Measurements from ENCODE around the gene TRIP12. TPM values are rescaled to one million over a fixed set of nuclear protein-coding genes. Genes with fewer than 3 reads are reported as not detected.
A peak's percentile ranks its signal among the peaks of the same experiment; 100 is the strongest.
"Not testable (repeated sequence)": the region's sequence is repeated elsewhere in the genome, so short reads cannot be mapped to it uniquely, and the experiment has no call there.

Gene TRIP12
- total RNA-seq (100 to 1,000 TPM in 4 of 5 donors, 10 to 100 TPM in 1; 91.2 to 342 (median 146) TPM), polyA plus RNA-seq (10 to 100 TPM; 13.4 to 20.3 (median 18.4) TPM)
- long read RNA-seq, donor 1, partial matches to known transcripts = 0 of 1 reads
- long read RNA-seq, donor 1, other reads (novel, unspliced or antisense) = 0 of 1 reads
- long read RNA-seq, donor 2 = 0 reads
- long read RNA-seq, donor 3, partial matches to known transcripts = 0 of 1 reads
- long read RNA-seq, donor 3, other reads (novel, unspliced or antisense) = 0 of 1 reads
- long read RNA-seq, donor 4 = 0 reads
- long read RNA-seq, donor 5, partial matches to known transcripts = 0 of 3 reads
- long read RNA-seq, donor 5, other reads (novel, unspliced or antisense) = 0 of 3 reads
- long read RNA-seq, donor 6 = 0 reads
- long read RNA-seq, donor 7 = 0 reads
- long read RNA-seq, donor 8 = 0 reads
- long read RNA-seq, donor 9, partial matches to known transcripts = 0 of 5 reads
- long read RNA-seq, donor 9, other reads (novel, unspliced or antisense) = 0 of 5 reads
- long read RNA-seq, donor 10 = 0 reads

GRCh38 chr2:229921892-229922448 lies at the start of gene TRIP12:
Gene TRIP12 (minus strand): TSS chr2:229922009. CDS start chr2:229880079, 41,930 bp downstream.
- H3K9me3 ChIP-seq = no peaks in the 10 kb centered on the region
- H3K27ac ChIP-seq = peak within 1 kb of the TSS; percentile 94 to 99 (median 99)
- peaks cover 6 to 49% (median 36%) of the 10 kb centered on the region in 4 donors for H3K4me1 ChIP-seq
- intact Hi-C loops (cut with DNase I; ENCODE audit: low total_unique reads) = loop anchor here (10.0 kb wide), 1 partner anchor 117 kb away; no protein-coding TSS in a partner anchor
- peak within 1 kb of the TSS; percentile 91 to 98 (median 94) for H3K4me3 ChIP-seq
- TF ChIP-seq POLR2A (IDR thresholded peaks at IDR 0.05) (no peak), POLR2AphosphoS5 (IDR thresholded peaks at IDR 0.05) (peak in 2 of 3 donors; percentile 64 to 78)
- H3K36me3 ChIP-seq = peaks cover 3 to 14% (median 7%) of the 10 kb centered on the region in 4 donors
- DNase-seq = peak; percentile 92 to 98
- 0 to 1% (median 1%) methylated on average over 12 to 49 of the region's 49 CpGs for WGBS, 5 donors
- no peaks in the 10 kb centered on the region for H3K27me3 ChIP-seq

- no peak for DNase-seq
- TF ChIP-seq CTCF (IDR thresholded peaks at IDR 0.05) = no peak
- TF ChIP-seq POLR2A (IDR thresholded peaks at IDR 0.05) = no peak
- TF ChIP-seq EP300 (IDR thresholded peaks at IDR 0.05) = no peak
- TF ChIP-seq POLR2AphosphoS5 (IDR thresholded peaks at IDR 0.05) = no peak
- H3K9me3 ChIP-seq = no peaks in the 10 kb centered on the region
- intact Hi-C loops (cut with DNase I; ENCODE audit: low total_unique reads) = no loop called here
- no peak overlapping the region for H3K27ac ChIP-seq
- H3K4me1 ChIP-seq = peaks cover 0 to 12% (median 4%) of the 10 kb centered on the region in 4 donors
- no peaks in the 10 kb centered on the region for H3K36me3 ChIP-seq
- H3K27me3 ChIP-seq = no peaks in the 10 kb centered on the region
- no peak overlapping the region for H3K4me3 ChIP-seq
- 81 to 97% (median 93%) methylated on average over 3 of the region's 3 CpGs for WGBS, 5 donors
Measured at GRCh38 chr2:229971298-229971790, 49.5 kb upstream of the TRIP12 start.

GRCh38 chr2:229970406-229970805 lies 48.6 kb upstream of the TRIP12 start:
- Histone ChIP-seq H3K4me1 (peaks cover 0 to 12% (median 4%) of the 10 kb centered on the region in 4 donors), H3K4me3 (no peak overlapping the region), H3K27me3 (no peaks in the 10 kb centered on the region), H3K36me3 (no peaks in the 10 kb centered on the region), H3K9me3 (no peaks in the 10 kb centered on the region), H3K27ac (no peak overlapping the region)
- WGBS, 5 donors = 84 to 94% (median 90%) methylated on average over 3 of the region's 3 CpGs
- intact Hi-C loops (cut with DNase I; ENCODE audit: low total_unique reads) = no loop called here
- no peak for DNase-seq
- no peak for TF ChIP-seq CTCF (IDR thresholded peaks at IDR 0.05)
- no peak for TF ChIP-seq POLR2A (IDR thresholded peaks at IDR 0.05)
- TF ChIP-seq EP300 (IDR thresholded peaks at IDR 0.05) = no peak
- no peak for TF ChIP-seq POLR2AphosphoS5 (IDR thresholded peaks at IDR 0.05)

GRCh38 chr2:229969921-229970320 lies 48.1 kb upstream of the TRIP12 start:
- no peaks in the 10 kb centered on the region for H3K36me3 ChIP-seq
- no peaks in the 10 kb centered on the region for H3K27me3 ChIP-seq
- no peak overlapping the region for H3K27ac ChIP-seq
- WGBS, 5 donors = 86 to 89% (median 86%) methylated on average over 3 of the region's 3 CpGs
- DNase-seq = no peak
- intact Hi-C loops (cut with DNase I; ENCODE audit: low total_unique reads) = no loop called here
- peaks cover 0 to 12% (median 4%) of the 10 kb centered on the region in 4 donors for H3K4me1 ChIP-seq
- TF ChIP-seq POLR2AphosphoS5 (IDR thresholded peaks at IDR 0.05) = no peak
- no peak for TF ChIP-seq CTCF (IDR thresholded peaks at IDR 0.05)
- TF ChIP-seq POLR2A (IDR thresholded peaks at IDR 0.05) = no peak
- no peak for TF ChIP-seq EP300 (IDR thresholded peaks at IDR 0.05)
- H3K4me3 ChIP-seq = no peak overlapping the region
- H3K9me3 ChIP-seq = no peaks in the 10 kb centered on the region

GRCh38 chr2:229963596-229963995 lies 41.8 kb upstream of the TRIP12 start:
- 87 to 98% (median 94%) methylated on average over 9 of the region's 9 CpGs for WGBS, 5 donors
- H3K9me3 ChIP-seq; H3K4me3 ChIP-seq; H3K27ac ChIP-seq; H3K36me3 ChIP-seq; H3K4me1 ChIP-seq; intact Hi-C loops (cut with DNase I; ENCODE audit: low total_unique reads); DNase-seq; H3K27me3 ChIP-seq: not testable (repeated sequence)
